ENCODE measurements around the gene FOXP1.
"Not testable (repeated sequence)": the region's sequence is repeated elsewhere in the genome, so short reads cannot be mapped to it uniquely, and the experiment has no call there.

Gene FOXP1

DNA sequence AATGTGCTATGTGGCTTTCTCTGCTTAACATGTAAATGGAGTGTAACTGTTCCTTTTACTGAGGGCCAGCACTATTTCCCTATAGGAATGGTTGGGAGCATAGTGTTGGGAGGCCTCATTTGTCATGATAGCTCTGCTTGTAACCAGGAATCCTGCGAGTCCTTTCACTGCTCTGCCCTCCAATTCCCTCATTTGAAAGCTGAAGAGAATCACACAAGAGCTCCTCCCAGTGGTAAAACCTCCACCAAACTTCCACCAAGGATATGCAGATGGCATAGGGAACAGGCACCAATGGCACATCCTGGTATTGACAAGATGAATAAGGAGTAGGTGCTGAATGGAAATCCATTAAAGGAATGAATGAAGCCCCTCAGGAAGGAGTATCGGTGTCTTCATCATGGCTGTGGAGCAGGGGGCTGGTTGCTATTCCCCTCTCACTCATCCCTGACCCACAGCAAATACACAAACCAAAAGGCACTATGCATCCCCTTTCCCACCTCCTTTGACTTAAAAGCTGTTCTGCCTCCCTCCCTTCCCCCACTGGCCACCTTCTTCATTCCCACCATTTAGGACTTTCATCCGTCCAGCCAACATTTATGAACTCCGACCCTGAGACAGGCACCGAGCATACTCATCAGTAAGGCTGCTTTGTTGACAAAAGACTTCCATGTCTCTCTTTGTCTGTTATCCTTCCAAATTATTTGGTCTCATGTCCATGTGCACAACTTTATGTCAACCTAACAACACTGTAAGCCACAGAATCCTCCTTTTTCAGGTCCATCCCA is 560.8 kb downstream of the FOXP1 start:
- Histone ChIP-seq H3K27me3 (ENCODE audit: control insufficient read depth in 5 of 5, insufficient read depth in 4 of 5, low read length in 5 of 5) (no peaks in the 10 kb centered on the region), H3K4me3 (ENCODE audit: low read depth in 1 of 5, low read length in 5 of 5) (no peak overlapping the region), H3K9me3 (ENCODE audit: control insufficient read depth in 5 of 5, low read length in 5 of 5) (no peaks in the 10 kb centered on the region), H3K27ac (ENCODE audit: low read depth, low read length) (no peak overlapping the region), H3K36me3 (ENCODE audit: control insufficient read depth in 5 of 5, insufficient read depth in 5 of 5, low read length in 5 of 5) (peaks cover 0 to 9% (median 4%) of the 10 kb centered on the region in 5 donors), H3K9ac (ENCODE audit: low read length in 5 of 5) (no peak overlapping the region), H3K4me1 (ENCODE audit: control insufficient read depth in 5 of 5, insufficient read depth in 5 of 5, low read length in 5 of 5) (peaks cover 0 to 23% (median 18%) of the 10 kb centered on the region in 5 donors)

GRCh38 chr3:71018799-71019198 is 564.7 kb downstream of the FOXP1 start:
- H3K27me3 ChIP-seq (ENCODE audit: control insufficient read depth in 5 of 5, insufficient read depth in 4 of 5, low read length in 5 of 5) = no peaks in the 10 kb centered on the region
- no peaks in the 10 kb centered on the region for H3K9me3 ChIP-seq (ENCODE audit: control insufficient read depth in 5 of 5, low read length in 5 of 5)
- peaks cover 4 to 13% (median 7%) of the 10 kb centered on the region in 5 donors for H3K36me3 ChIP-seq (ENCODE audit: control insufficient read depth in 5 of 5, insufficient read depth in 5 of 5, low read length in 5 of 5)
- no peak overlapping the region for H3K9ac ChIP-seq (ENCODE audit: low read length in 5 of 5)
- no peak overlapping the region for H3K4me3 ChIP-seq (ENCODE audit: low read depth in 1 of 5, low read length in 5 of 5)
- H3K27ac ChIP-seq (ENCODE audit: low read depth, low read length) = no peak overlapping the region
- peaks cover 0 to 16% (median 3%) of the 10 kb centered on the region in 5 donors for H3K4me1 ChIP-seq (ENCODE audit: control insufficient read depth in 5 of 5, insufficient read depth in 5 of 5, low read length in 5 of 5)

GRCh38 chr3:71016178-71016845 is 567.2 kb downstream of the FOXP1 start:
- Histone ChIP-seq H3K27ac (ENCODE audit: low read depth, low read length) (no peak overlapping the region), H3K4me1 (ENCODE audit: control insufficient read depth in 5 of 5, insufficient read depth in 5 of 5, low read length in 5 of 5) (peaks cover 0 to 14% (median 7%) of the 10 kb centered on the region in 5 donors), H3K27me3 (ENCODE audit: control insufficient read depth in 5 of 5, insufficient read depth in 4 of 5, low read length in 5 of 5) (no peaks in the 10 kb centered on the region), H3K36me3 (ENCODE audit: control insufficient read depth in 5 of 5, insufficient read depth in 5 of 5, low read length in 5 of 5) (peaks cover 4 to 16% (median 7%) of the 10 kb centered on the region in 5 donors), H3K9ac (ENCODE audit: low read length in 5 of 5) (peak overlapping the region in 1 of 5 donors; percentile 25), H3K9me3 (ENCODE audit: control insufficient read depth in 5 of 5, low read length in 5 of 5) (no peaks in the 10 kb centered on the region), H3K4me3 (ENCODE audit: low read depth in 1 of 5, low read length in 5 of 5) (peak overlapping the region in 2 of 5 donors; percentile 13 to 33)

DNA sequence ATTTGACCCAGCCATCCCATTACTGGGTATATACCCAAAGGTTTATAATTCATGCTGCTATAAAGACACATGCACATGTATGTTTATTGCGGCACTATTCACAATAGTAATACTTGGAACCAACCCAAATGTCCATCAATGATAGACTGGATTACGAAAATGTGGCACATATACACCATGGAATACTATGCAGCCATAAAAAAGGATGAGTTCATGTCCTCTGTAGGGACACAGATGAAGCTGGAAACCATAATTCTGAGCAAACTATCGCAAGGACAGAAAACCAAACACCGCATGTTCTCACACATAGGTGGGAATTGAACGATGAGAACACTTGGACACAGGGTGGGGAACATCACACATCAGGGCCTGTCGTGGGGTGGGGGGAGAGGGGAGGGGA is 568.9 kb downstream of the FOXP1 start:
- not testable (repeated sequence) for H3K27ac ChIP-seq (ENCODE audit: low read depth, low read length); H3K27me3 ChIP-seq (ENCODE audit: control insufficient read depth in 5 of 5, insufficient read depth in 4 of 5, low read length in 5 of 5); H3K9ac ChIP-seq (ENCODE audit: low read length in 5 of 5); H3K4me3 ChIP-seq (ENCODE audit: low read depth in 1 of 5, low read length in 5 of 5); H3K9me3 ChIP-seq (ENCODE audit: control insufficient read depth in 5 of 5, low read length in 5 of 5)
- Histone ChIP-seq H3K4me1 (ENCODE audit: control insufficient read depth in 5 of 5, insufficient read depth in 5 of 5, low read length in 5 of 5) (peaks cover 0 to 10% (median 5%) of the 10 kb centered on the region in 5 donors), H3K36me3 (ENCODE audit: control insufficient read depth in 5 of 5, insufficient read depth in 5 of 5, low read length in 5 of 5) (peaks cover 4 to 16% (median 7%) of the 10 kb centered on the region in 5 donors)

- Histone ChIP-seq H3K36me3 (ENCODE audit: control insufficient read depth in 5 of 5, insufficient read depth in 5 of 5, low read length in 5 of 5) (peaks cover 4 to 13% (median 7%) of the 10 kb centered on the region in 5 donors), H3K9me3 (ENCODE audit: control insufficient read depth in 5 of 5, low read length in 5 of 5) (no peaks in the 10 kb centered on the region), H3K9ac (ENCODE audit: low read length in 5 of 5) (no peak overlapping the region), H3K27ac (ENCODE audit: low read depth, low read length) (no peak overlapping the region), H3K4me1 (ENCODE audit: control insufficient read depth in 5 of 5, insufficient read depth in 5 of 5, low read length in 5 of 5) (peaks cover 0 to 10% (median 5%) of the 10 kb centered on the region in 5 donors), H3K27me3 (ENCODE audit: control insufficient read depth in 5 of 5, insufficient read depth in 4 of 5, low read length in 5 of 5) (no peaks in the 10 kb centered on the region), H3K4me3 (ENCODE audit: low read depth in 1 of 5, low read length in 5 of 5) (no peak overlapping the region)
Observed at GRCh38 chr3:71012971-71013370, 570.6 kb downstream of the FOXP1 start.

DNA sequence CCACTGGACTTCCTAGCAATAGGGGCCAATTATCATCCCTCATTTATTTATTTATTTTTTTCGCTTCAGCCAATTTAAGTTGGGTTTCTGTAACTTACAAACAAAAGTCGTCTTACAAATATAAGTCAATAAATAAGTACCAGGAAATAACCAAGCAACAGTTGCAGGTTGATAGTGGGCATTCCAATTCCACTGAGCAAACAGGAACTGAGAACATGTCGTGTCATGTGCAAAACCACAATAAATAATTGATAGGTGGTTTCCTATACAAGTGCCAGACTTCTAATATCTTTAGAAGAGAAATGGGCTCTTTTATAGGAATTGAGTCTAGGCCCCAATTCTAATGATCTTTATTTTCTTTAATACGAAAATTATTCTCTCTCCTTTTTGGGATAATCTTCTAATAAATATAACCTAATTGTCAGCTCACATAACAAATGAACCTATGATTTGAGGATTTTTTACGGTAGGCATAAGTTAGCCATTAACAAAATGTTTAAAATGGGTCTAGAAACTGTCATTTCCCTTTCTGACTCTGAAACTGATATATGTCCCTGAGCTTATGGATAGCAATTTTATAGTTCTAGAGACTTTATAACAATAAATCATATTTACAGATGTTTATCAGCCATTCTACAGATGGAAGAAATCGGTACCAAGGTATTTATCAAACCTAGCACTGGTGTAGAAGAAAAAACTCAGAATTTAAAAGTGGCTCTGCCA is 571.8 kb downstream of the FOXP1 start:
- Histone ChIP-seq H3K27ac (ENCODE audit: low read depth, low read length) (no peak overlapping the region), H3K36me3 (ENCODE audit: control insufficient read depth in 5 of 5, insufficient read depth in 5 of 5, low read length in 5 of 5) (peaks cover 4 to 13% (median 7%) of the 10 kb centered on the region in 5 donors), H3K9me3 (ENCODE audit: control insufficient read depth in 5 of 5, low read length in 5 of 5) (no peaks in the 10 kb centered on the region), H3K4me1 (ENCODE audit: control insufficient read depth in 5 of 5, insufficient read depth in 5 of 5, low read length in 5 of 5) (peaks cover 0 to 13% (median 10%) of the 10 kb centered on the region in 5 donors), H3K4me3 (ENCODE audit: low read depth in 1 of 5, low read length in 5 of 5) (no peak overlapping the region), H3K9ac (ENCODE audit: low read length in 5 of 5) (no peak overlapping the region), H3K27me3 (ENCODE audit: control insufficient read depth in 5 of 5, insufficient read depth in 4 of 5, low read length in 5 of 5) (no peaks in the 10 kb centered on the region)

DNA sequence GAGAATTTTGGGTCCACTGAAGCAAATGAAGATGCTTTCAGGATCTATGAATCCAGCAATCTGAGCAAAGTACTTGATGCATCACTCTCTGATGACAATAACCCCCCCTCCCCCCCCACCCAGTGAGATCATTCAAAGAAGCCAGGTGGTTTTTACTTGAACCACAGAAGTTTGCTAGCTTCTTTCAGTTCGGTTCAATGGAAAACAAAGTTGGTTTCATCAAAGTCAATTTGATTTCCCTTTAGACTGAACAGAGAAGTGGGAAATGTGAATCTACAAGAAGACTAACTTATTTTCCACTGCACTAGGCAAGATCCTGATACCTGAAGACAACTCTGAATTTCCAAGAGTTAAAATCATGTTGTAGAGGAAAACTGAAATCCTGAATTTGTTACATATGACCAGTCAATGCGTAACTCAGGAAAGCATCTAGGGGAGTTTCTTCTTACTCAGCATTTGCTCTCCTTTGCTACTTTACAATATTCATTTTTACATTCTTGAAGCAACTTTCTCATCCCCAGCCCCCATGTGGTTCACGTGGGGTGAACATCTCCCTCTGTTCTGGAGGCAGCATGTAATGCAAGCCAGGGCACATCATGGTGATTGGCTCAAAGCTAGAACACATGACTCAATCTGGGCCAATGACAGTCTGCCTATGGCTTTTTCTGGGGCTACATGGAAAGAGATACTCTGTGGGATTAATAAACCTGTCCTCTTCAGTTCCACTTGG is 572.6 kb downstream of the FOXP1 start:
- peaks cover 0 to 19% (median 10%) of the 10 kb centered on the region in 5 donors for H3K4me1 ChIP-seq (ENCODE audit: control insufficient read depth in 5 of 5, insufficient read depth in 5 of 5, low read length in 5 of 5)

DNA sequence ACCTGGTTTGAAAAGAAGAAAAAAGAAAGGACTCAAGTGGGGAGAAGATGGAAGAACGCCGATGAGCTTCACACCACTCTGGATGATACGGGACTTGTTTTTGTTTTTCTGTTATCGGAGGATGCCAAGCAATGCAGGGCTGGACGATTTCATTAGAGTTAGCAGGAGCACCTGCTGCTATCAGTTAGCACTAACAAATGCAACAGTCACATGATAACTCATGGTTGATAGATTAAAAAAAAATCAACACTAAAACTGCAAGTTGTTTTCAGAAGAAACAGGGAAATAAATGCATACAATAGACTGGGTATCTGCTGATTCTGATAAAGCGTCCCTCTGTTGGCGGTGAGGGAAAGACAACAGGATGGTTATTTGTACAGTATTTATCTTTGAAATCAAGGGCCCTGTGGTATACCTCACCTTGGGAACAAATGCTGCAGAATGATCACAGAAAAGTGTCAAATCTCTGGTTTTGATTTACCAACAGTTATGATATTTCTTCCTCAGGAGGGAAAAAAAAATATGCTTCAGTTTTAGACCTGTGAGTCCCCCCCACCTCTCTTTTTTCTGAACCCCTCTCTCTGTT is 575.1 kb downstream of the FOXP1 start:
- Histone ChIP-seq H3K27ac (ENCODE audit: low read depth, low read length) (peak overlapping the region; percentile 45), H3K4me1 (ENCODE audit: control insufficient read depth in 5 of 5, insufficient read depth in 5 of 5, low read length in 5 of 5) (peaks cover 0 to 24% (median 11%) of the 10 kb centered on the region in 5 donors), H3K27me3 (ENCODE audit: control insufficient read depth in 5 of 5, insufficient read depth in 4 of 5, low read length in 5 of 5) (no peaks in the 10 kb centered on the region), H3K9ac (ENCODE audit: low read length in 5 of 5) (no peak overlapping the region), H3K4me3 (ENCODE audit: low read depth in 1 of 5, low read length in 5 of 5) (no peak overlapping the region), H3K36me3 (ENCODE audit: control insufficient read depth in 5 of 5, insufficient read depth in 5 of 5, low read length in 5 of 5) (peaks cover 0 to 9% (median 0%) of the 10 kb centered on the region in 5 donors), H3K9me3 (ENCODE audit: control insufficient read depth in 5 of 5, low read length in 5 of 5) (no peaks in the 10 kb centered on the region)

More for the DNA sequence above, 572.6 kb downstream of the FOXP1 start:
- Histone ChIP-seq H3K4me3 (ENCODE audit: low read depth in 1 of 5, low read length in 5 of 5) (no peak overlapping the region), H3K36me3 (ENCODE audit: control insufficient read depth in 5 of 5, insufficient read depth in 5 of 5, low read length in 5 of 5) (peaks cover 4 to 13% (median 7%) of the 10 kb centered on the region in 5 donors), H3K27ac (ENCODE audit: low read depth, low read length) (no peak overlapping the region), H3K9me3 (ENCODE audit: control insufficient read depth in 5 of 5, low read length in 5 of 5) (no peaks in the 10 kb centered on the region), H3K27me3 (ENCODE audit: control insufficient read depth in 5 of 5, insufficient read depth in 4 of 5, low read length in 5 of 5) (no peaks in the 10 kb centered on the region), H3K9ac (ENCODE audit: low read length in 5 of 5) (no peak overlapping the region)

All from subcutaneous abdominal adipose tissue (tissue), 5 donors.